Loucy (cell line): ENCODE data around the gene ZDHHC22.

Experiments
- H2AFZ ChIP-seq: fragments of 200-600 bp; sonication (generic); 2 replicates; pipeline ENCODE4 v1.6.0; 2016; ENCODE audit warnings: antibody characterized with exemption, mild to moderate bottlenecking, low read length, moderate library complexity
- H3F3A ChIP-seq: fragments of 200-600 bp; 2 replicates; pipeline ENCODE4 v1.6.0; 2016; ENCODE audit warnings: antibody characterized with exemption, low read depth, mild to moderate bottlenecking
- H3K27me3 ChIP-seq: fragments of 200-600 bp; sonication (generic); 2 replicates; pipeline ENCODE4 v1.6.1; 2014; ENCODE audit warnings: low read length, mild to moderate bottlenecking; ENCODE audit not compliant: insufficient read depth, poor library complexity, severe bottlenecking
- H3K36me3 ChIP-seq: fragments of 200-600 bp; sonication (generic); 2 replicates; pipeline ENCODE4 v1.6.1; 2016; ENCODE audit warnings: low read length; ENCODE audit not compliant: insufficient read depth
- H3K4me1 ChIP-seq: fragments of 200-600 bp; sonication (generic); 2 replicates; pipeline ENCODE4 v1.5.1; 2014; ENCODE audit warnings: low read length, mild to moderate bottlenecking; ENCODE audit not compliant: insufficient read depth, poor library complexity, severe bottlenecking
- H3K4me2 ChIP-seq: fragments of 200-600 bp; sonication (generic); 2 replicates; pipeline ENCODE4 v1.6.0; 2014; ENCODE audit warnings: antibody characterized with exemption, low read length, low read depth, mild to moderate bottlenecking; ENCODE audit not compliant: poor library complexity, severe bottlenecking
- H3K4me3 ChIP-seq: fragments of 200-600 bp; sonication (generic); 2 replicates; pipeline ENCODE4 v1.5.1; 2014; ENCODE audit warnings: low read length, mild to moderate bottlenecking, mixed read lengths; ENCODE audit not compliant: poor library complexity, severe bottlenecking
- H3K79me2 ChIP-seq: fragments of 200-600 bp; sonication (generic); 2 replicates; pipeline ENCODE4 v1.6.1; 2014; ENCODE audit warnings: low read length; ENCODE audit not compliant: insufficient read depth
- H3K9ac ChIP-seq: fragments of 200-600 bp; sonication (generic); 2 replicates; pipeline ENCODE4 v1.6.0; 2014; ENCODE audit warnings: mild to moderate bottlenecking, low read depth, low read length, moderate library complexity; ENCODE audit not compliant: poor library complexity, severe bottlenecking
- H3K9me2 ChIP-seq: fragments of 200-600 bp; sonication (generic); replicated peaks from 2 replicates; pipeline ENCODE4 v1.6.1; 2016; ENCODE audit warnings: low read depth, low read length, mixed read lengths
- H3K9me3 ChIP-seq: fragments of 200-600 bp; sonication (generic); 2 replicates; pipeline ENCODE4 v1.6.1; 2014; ENCODE audit warnings: mild to moderate bottlenecking, antibody characterized with exemption, low read length, low read depth; ENCODE audit not compliant: insufficient read depth
- H4K20me1 ChIP-seq: fragments of 200-600 bp; sonication (generic); 2 replicates; pipeline ENCODE4 v1.6.0; 2014; ENCODE audit warnings: antibody characterized with exemption, low read length, mild to moderate bottlenecking; ENCODE audit not compliant: insufficient read depth, poor library complexity, severe bottlenecking
- CTCF ChIP-seq: fragments of 200-600 bp; sonication (generic); conservative IDR thresholded peaks from 2 replicates; pipeline ENCODE4 v1.5.1; 2014; ENCODE audit warnings: mild to moderate bottlenecking, antibody characterized with exemption, low read length
- EZH2phosphoT487 ChIP-seq: fragments of 200-600 bp; IDR thresholded peaks from 2 replicates; pipeline ENCODE4 v1.6.1; 2018; ENCODE audit warnings: antibody characterized with exemption, mild to moderate bottlenecking, moderate library complexity, borderline replicate concordance

Gene ZDHHC22

DNA sequence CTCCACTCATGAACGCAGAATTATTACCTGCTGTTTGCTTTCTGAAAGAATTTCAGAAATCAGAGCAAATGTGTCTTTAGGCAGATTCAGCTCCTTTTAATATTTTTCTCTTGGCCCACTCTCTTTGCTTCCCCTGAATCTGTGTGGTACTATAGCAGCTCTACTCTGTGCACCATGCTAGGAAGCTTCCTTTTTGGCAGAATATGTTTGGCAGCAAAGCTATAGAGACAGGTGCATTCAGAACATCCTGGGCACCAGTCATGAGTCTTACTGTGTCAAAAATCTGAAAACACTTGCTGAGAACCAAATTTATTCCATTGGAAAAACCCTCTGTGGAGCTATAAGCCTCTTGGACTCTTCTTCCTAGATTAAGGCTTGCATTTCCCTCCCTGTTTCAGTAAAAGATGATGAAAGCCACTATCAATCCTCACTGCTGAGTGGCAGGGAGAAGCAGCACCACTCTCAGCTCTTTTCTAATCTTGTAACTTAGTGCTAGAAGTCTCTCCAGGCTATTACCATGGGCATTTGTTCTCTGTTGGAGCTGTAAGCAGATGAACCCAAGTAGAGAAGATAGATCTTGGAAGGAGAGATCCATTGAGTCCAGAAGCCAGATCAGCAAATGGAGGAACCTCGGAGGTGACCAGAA is 25.3 kb downstream of the ZDHHC22 start:
- H3K4me2 ChIP-seq = no peak overlapping the region
- H2AFZ ChIP-seq = no peak overlapping the region
- H3K36me3 ChIP-seq = peaks cover 20% of the 10 kb centered on the region; the same call in 1 of the 2 replicates
- no peaks in the 10 kb centered on the region for H4K20me1 ChIP-seq
- no peaks in the 10 kb centered on the region for H3K27me3 ChIP-seq
- no peak overlapping the region for H3K4me3 ChIP-seq
- no peaks in the 10 kb centered on the region for H3K9me2 ChIP-seq
- TF ChIP-seq CTCF = no peak
- no peak for TF ChIP-seq EZH2phosphoT487
- no peaks in the 10 kb centered on the region for H3F3A ChIP-seq
- no peaks in the 10 kb centered on the region for H3K79me2 ChIP-seq
- no peaks in the 10 kb centered on the region for H3K9me3 ChIP-seq
- peaks cover 2% of the 10 kb centered on the region for H3K4me1 ChIP-seq
- no peak overlapping the region for H3K9ac ChIP-seq

DNA sequence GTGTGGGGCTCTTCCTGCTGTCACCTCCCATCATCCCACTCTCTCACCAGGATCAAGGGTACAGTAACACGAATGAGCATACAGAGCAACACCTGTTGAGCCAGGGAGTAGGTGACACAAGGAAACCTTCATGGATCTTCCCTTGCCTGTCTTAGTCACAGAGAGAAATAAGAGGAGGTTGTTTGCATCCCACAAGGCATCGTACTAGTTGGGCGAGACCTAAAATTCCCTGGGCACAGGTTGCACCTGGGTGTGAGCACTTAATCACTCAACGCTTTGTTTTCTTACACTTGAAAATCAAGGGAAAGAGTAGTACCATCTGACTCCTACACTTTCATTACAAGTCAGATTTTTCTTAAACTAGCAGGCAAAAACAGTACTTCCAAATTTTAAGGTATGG is 27.0 kb downstream of the ZDHHC22 start:
- no peak overlapping the region for H3K4me3 ChIP-seq
- H3F3A ChIP-seq = no peaks in the 10 kb centered on the region
- no peak overlapping the region for H3K4me2 ChIP-seq
- TF ChIP-seq CTCF (no peak), EZH2phosphoT487 (no peak)
- peaks cover 35% of the 10 kb centered on the region; the same call in 1 of the 2 replicates for H3K36me3 ChIP-seq
- no peaks in the 10 kb centered on the region for H3K9me3 ChIP-seq
- H2AFZ ChIP-seq = no peak overlapping the region
- no peaks in the 10 kb centered on the region for H4K20me1 ChIP-seq
- no peaks in the 10 kb centered on the region for H3K79me2 ChIP-seq
- no peaks in the 10 kb centered on the region for H3K27me3 ChIP-seq
- no peaks in the 10 kb centered on the region for H3K9me2 ChIP-seq
- no peaks in the 10 kb centered on the region for H3K4me1 ChIP-seq
- H3K9ac ChIP-seq = no peak overlapping the region

DNA sequence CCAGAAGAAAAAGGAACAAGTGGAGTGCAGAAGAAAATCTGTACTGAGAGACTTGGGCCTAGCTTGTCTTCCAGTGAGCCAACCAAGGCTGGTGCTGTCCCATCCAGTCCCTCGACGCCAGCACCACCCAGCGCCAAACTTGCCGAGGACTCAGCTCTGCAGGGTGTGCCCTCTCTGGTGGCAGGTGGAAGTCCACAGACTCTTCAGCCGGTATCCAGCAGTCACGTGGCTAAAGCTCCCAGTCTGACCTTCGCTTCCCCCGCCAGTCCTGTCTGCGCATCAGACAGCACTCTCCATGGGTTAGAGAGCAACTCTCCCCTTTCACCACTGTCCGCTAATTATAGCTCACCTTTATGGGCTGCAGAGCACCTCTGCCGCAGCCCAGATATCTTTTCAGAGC is 27.9 kb downstream of the ZDHHC22 start:
- Histone ChIP-seq H2AFZ (no peak overlapping the region), H3K9me2 (no peaks in the 10 kb centered on the region), H3K36me3 (peaks cover 36% of the 10 kb centered on the region; the same call in 1 of the 2 replicates), H3K9me3 (no peaks in the 10 kb centered on the region), H3K4me1 (no peaks in the 10 kb centered on the region), H4K20me1 (no peaks in the 10 kb centered on the region), H3K9ac (no peak overlapping the region), H3K4me3 (no peak overlapping the region), H3K27me3 (no peaks in the 10 kb centered on the region), H3K79me2 (no peaks in the 10 kb centered on the region), H3K4me2 (no peak overlapping the region), H3F3A (no peaks in the 10 kb centered on the region)
- no peak for TF ChIP-seq CTCF
- no peak for TF ChIP-seq EZH2phosphoT487
